Measurements from ENCODE around the gene TEX2. TPM values are rescaled to one million over a fixed set of nuclear protein-coding genes. Genes with fewer than 3 reads are reported as not detected.

Gene TEX2
- total RNA-seq, 1 experiment from 2014 or later: 10.8 TPM

DNA sequence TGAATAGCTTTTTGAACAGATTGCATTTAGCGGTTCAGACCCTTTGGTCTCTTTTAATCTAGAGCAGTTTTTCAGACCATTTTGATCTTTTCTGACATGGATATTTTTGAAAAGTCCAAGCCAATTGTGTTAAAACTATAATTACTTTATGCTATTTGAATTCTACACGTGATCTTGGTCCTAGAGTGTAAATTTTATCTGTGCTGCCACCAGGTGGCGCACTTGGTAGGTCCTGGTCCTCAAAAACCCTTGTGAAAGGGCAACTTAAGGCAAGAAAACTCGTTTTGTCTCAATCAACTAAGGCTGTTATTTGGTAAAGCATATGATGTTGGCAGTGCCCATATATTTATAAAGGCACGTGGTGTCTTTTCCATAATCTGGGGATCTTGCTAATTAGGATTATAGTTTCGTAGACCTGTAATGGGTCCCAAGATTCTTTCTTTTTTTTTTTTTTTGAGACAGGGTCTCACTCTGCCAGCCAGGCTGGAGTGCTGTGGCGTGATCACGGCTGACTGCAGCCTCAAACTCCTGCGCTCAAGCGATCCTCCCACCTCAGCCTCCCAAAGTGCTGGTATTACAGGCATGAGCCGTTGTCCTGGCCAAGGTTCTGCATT, 43.9 kb upstream of the TEX2 start (continued):
- TF ChIP-seq, protein P1, sequence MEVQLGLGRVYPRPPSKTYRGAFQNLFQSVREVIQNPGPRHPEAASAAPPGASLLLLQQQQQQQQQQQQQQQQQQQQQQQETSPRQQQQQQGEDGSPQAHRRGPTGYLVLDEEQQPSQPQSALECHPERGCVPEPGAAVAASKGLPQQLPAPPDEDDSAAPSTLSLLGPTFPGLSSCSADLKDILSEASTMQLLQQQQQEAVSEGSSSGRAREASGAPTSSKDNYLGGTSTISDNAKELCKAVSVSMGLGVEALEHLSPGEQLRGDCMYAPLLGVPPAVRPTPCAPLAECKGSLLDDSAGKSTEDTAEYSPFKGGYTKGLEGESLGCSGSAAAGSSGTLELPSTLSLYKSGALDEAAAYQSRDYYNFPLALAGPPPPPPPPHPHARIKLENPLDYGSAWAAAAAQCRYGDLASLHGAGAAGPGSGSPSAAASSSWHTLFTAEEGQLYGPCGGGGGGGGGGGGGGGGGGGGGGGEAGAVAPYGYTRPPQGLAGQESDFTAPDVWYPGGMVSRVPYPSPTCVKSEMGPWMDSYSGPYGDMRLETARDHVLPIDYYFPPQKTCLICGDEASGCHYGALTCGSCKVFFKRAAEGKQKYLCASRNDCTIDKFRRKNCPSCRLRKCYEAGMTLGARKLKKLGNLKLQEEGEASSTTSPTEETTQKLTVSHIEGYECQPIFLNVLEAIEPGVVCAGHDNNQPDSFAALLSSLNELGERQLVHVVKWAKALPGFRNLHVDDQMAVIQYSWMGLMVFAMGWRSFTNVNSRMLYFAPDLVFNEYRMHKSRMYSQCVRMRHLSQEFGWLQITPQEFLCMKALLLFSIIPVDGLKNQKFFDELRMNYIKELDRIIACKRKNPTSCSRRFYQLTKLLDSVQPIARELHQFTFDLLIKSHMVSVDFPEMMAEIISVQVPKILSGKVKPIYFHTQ (CRISPR knock-in tag; IDR thresholded peaks at IDR 0.05): no peak
- TF ChIP-seq, protein P2, sequence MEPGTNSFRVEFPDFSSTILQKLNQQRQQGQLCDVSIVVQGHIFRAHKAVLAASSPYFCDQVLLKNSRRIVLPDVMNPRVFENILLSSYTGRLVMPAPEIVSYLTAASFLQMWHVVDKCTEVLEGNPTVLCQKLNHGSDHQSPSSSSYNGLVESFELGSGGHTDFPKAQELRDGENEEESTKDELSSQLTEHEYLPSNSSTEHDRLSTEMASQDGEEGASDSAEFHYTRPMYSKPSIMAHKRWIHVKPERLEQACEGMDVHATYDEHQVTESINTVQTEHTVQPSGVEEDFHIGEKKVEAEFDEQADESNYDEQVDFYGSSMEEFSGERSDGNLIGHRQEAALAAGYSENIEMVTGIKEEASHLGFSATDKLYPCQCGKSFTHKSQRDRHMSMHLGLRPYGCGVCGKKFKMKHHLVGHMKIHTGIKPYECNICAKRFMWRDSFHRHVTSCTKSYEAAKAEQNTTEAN (CRISPR knock-in tag; IDR thresholded peaks at IDR 0.05): no peak
- TF ChIP-seq, protein P3, sequence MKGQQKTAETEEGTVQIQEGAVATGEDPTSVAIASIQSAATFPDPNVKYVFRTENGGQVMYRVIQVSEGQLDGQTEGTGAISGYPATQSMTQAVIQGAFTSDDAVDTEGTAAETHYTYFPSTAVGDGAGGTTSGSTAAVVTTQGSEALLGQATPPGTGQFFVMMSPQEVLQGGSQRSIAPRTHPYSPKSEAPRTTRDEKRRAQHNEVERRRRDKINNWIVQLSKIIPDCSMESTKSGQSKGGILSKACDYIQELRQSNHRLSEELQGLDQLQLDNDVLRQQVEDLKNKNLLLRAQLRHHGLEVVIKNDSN (CRISPR knock-in tag; IDR thresholded peaks at IDR 0.05): peak; percentile 56; the same call in 1 of the 2 replicates
- TF ChIP-seq HMGA2 (CRISPR knock-in tag; IDR thresholded peaks at IDR 0.05): no peak
- TF ChIP-seq NR1H2 (CRISPR knock-in tag; IDR thresholded peaks at IDR 0.05): no peak
- no peak for TF ChIP-seq ZNF138 (CRISPR knock-in tag; conservative IDR thresholded peaks at IDR 0.05)

DNA sequence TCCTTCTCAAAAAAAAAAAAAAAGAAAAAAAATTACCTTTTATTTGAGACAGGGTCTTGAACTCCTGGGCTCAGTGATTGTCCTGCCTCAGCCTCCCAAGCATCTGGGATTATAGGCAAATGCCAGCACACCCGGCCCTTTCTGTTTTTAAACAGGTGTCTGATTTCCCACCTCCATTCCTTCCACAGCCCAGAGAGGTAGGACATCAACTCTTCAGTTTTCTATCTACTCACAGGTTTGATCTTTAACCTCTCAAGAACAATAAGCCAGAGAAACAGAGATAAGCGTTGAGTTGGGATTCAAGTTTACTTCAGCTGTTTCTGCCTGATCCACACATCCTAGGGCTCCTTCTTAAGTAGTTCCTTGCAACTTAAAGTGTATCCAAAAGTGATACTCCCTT, 41.5 kb upstream of the TEX2 start:
- H3K9me3 Mint-ChIP-seq: no peaks in the 10 kb centered on the region
- H3K4me1 Mint-ChIP-seq: no peaks in the 10 kb centered on the region
- H3K36me3 Mint-ChIP-seq: no peaks in the 10 kb centered on the region
- ChIA-PET POLR2A (no interaction called here), CTCF (interaction anchor here (0.9 to 3.1 kb wide), 3 partner anchors 13 to 115 kb away, joined by 3 to 26 read pairs (median 4); no protein-coding TSS in a partner anchor)
- no peak overlapping the region for H3K27ac Mint-ChIP-seq
- no peak for DNase-seq (ENCODE audit: low spot score)
- no peak overlapping the region for H3K4me3 Mint-ChIP-seq
- H3K27me3 Mint-ChIP-seq (ENCODE audit: low read depth): no peaks in the 10 kb centered on the region
- no peak for ATAC-seq
- TF ChIP-seq SMAD3 (CRISPR knock-in tag; IDR thresholded peaks at IDR 0.05; ENCODE audit: borderline replicate concordance) (no peak), GABPB1 (CRISPR knock-in tag; IDR thresholded peaks at IDR 0.05) (no peak), CREB1 (CRISPR knock-in tag; IDR thresholded peaks at IDR 0.05) (no peak), FOXJ3 (CRISPR knock-in tag; IDR thresholded peaks at IDR 0.05; ENCODE audit: borderline replicate concordance) (no peak), ZNF416 (CRISPR knock-in tag; IDR thresholded peaks at IDR 0.05) (no peak)
- TF ChIP-seq, protein P4, sequence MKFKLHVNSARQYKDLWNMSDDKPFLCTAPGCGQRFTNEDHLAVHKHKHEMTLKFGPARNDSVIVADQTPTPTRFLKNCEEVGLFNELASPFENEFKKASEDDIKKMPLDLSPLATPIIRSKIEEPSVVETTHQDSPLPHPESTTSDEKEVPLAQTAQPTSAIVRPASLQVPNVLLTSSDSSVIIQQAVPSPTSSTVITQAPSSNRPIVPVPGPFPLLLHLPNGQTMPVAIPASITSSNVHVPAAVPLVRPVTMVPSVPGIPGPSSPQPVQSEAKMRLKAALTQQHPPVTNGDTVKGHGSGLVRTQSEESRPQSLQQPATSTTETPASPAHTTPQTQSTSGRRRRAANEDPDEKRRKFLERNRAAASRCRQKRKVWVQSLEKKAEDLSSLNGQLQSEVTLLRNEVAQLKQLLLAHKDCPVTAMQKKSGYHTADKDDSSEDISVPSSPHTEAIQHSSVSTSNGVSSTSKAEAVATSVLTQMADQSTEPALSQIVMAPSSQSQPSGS (CRISPR knock-in tag; IDR thresholded peaks at IDR 0.05; ENCODE audit: borderline replicate concordance, low read depth): no peak
- TF ChIP-seq, protein P5, sequence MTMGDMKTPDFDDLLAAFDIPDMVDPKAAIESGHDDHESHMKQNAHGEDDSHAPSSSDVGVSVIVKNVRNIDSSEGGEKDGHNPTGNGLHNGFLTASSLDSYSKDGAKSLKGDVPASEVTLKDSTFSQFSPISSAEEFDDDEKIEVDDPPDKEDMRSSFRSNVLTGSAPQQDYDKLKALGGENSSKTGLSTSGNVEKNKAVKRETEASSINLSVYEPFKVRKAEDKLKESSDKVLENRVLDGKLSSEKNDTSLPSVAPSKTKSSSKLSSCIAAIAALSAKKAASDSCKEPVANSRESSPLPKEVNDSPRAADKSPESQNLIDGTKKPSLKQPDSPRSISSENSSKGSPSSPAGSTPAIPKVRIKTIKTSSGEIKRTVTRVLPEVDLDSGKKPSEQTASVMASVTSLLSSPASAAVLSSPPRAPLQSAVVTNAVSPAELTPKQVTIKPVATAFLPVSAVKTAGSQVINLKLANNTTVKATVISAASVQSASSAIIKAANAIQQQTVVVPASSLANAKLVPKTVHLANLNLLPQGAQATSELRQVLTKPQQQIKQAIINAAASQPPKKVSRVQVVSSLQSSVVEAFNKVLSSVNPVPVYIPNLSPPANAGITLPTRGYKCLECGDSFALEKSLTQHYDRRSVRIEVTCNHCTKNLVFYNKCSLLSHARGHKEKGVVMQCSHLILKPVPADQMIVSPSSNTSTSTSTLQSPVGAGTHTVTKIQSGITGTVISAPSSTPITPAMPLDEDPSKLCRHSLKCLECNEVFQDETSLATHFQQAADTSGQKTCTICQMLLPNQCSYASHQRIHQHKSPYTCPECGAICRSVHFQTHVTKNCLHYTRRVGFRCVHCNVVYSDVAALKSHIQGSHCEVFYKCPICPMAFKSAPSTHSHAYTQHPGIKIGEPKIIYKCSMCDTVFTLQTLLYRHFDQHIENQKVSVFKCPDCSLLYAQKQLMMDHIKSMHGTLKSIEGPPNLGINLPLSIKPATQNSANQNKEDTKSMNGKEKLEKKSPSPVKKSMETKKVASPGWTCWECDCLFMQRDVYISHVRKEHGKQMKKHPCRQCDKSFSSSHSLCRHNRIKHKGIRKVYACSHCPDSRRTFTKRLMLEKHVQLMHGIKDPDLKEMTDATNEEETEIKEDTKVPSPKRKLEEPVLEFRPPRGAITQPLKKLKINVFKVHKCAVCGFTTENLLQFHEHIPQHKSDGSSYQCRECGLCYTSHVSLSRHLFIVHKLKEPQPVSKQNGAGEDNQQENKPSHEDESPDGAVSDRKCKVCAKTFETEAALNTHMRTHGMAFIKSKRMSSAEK (CRISPR knock-in tag; IDR thresholded peaks at IDR 0.05; ENCODE audit: borderline replicate concordance): no peak
- TF ChIP-seq, protein P6, sequence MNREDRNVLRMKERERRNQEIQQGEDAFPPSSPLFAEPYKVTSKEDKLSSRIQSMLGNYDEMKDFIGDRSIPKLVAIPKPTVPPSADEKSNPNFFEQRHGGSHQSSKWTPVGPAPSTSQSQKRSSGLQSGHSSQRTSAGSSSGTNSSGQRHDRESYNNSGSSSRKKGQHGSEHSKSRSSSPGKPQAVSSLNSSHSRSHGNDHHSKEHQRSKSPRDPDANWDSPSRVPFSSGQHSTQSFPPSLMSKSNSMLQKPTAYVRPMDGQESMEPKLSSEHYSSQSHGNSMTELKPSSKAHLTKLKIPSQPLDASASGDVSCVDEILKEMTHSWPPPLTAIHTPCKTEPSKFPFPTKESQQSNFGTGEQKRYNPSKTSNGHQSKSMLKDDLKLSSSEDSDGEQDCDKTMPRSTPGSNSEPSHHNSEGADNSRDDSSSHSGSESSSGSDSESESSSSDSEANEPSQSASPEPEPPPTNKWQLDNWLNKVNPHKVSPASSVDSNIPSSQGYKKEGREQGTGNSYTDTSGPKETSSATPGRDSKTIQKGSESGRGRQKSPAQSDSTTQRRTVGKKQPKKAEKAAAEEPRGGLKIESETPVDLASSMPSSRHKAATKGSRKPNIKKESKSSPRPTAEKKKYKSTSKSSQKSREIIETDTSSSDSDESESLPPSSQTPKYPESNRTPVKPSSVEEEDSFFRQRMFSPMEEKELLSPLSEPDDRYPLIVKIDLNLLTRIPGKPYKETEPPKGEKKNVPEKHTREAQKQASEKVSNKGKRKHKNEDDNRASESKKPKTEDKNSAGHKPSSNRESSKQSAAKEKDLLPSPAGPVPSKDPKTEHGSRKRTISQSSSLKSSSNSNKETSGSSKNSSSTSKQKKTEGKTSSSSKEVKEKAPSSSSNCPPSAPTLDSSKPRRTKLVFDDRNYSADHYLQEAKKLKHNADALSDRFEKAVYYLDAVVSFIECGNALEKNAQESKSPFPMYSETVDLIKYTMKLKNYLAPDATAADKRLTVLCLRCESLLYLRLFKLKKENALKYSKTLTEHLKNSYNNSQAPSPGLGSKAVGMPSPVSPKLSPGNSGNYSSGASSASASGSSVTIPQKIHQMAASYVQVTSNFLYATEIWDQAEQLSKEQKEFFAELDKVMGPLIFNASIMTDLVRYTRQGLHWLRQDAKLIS (CRISPR knock-in tag; IDR thresholded peaks at IDR 0.05; ENCODE audit: borderline replicate concordance): no peak
- TF ChIP-seq, protein P7, sequence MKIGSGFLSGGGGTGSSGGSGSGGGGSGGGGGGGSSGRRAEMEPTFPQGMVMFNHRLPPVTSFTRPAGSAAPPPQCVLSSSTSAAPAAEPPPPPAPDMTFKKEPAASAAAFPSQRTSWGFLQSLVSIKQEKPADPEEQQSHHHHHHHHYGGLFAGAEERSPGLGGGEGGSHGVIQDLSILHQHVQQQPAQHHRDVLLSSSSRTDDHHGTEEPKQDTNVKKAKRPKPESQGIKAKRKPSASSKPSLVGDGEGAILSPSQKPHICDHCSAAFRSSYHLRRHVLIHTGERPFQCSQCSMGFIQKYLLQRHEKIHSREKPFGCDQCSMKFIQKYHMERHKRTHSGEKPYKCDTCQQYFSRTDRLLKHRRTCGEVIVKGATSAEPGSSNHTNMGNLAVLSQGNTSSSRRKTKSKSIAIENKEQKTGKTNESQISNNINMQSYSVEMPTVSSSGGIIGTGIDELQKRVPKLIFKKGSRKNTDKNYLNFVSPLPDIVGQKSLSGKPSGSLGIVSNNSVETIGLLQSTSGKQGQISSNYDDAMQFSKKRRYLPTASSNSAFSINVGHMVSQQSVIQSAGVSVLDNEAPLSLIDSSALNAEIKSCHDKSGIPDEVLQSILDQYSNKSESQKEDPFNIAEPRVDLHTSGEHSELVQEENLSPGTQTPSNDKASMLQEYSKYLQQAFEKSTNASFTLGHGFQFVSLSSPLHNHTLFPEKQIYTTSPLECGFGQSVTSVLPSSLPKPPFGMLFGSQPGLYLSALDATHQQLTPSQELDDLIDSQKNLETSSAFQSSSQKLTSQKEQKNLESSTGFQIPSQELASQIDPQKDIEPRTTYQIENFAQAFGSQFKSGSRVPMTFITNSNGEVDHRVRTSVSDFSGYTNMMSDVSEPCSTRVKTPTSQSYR (CRISPR knock-in tag; IDR thresholded peaks at IDR 0.05): no peak
- TF ChIP-seq, protein P8, sequence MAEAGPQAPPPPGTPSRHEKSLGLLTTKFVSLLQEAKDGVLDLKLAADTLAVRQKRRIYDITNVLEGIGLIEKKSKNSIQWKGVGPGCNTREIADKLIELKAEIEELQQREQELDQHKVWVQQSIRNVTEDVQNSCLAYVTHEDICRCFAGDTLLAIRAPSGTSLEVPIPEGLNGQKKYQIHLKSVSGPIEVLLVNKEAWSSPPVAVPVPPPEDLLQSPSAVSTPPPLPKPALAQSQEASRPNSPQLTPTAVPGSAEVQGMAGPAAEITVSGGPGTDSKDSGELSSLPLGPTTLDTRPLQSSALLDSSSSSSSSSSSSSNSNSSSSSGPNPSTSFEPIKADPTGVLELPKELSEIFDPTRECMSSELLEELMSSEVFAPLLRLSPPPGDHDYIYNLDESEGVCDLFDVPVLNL (CRISPR knock-in tag; IDR thresholded peaks at IDR 0.05; ENCODE audit: borderline replicate concordance, low read depth): no peak

Data from WTC11 (cell line).